Measurements from ENCODE around the gene TRPV6.

GRCh38 chr7:142917447-142917846 is 31.9 kb upstream of the TRPV6 start:
- TF ChIP-seq, protein P1, sequence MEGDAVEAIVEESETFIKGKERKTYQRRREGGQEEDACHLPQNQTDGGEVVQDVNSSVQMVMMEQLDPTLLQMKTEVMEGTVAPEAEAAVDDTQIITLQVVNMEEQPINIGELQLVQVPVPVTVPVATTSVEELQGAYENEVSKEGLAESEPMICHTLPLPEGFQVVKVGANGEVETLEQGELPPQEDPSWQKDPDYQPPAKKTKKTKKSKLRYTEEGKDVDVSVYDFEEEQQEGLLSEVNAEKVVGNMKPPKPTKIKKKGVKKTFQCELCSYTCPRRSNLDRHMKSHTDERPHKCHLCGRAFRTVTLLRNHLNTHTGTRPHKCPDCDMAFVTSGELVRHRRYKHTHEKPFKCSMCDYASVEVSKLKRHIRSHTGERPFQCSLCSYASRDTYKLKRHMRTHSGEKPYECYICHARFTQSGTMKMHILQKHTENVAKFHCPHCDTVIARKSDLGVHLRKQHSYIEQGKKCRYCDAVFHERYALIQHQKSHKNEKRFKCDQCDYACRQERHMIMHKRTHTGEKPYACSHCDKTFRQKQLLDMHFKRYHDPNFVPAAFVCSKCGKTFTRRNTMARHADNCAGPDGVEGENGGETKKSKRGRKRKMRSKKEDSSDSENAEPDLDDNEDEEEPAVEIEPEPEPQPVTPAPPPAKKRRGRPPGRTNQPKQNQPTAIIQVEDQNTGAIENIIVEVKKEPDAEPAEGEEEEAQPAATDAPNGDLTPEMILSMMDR (IDR thresholded peaks at IDR 0.05) = no peak
- TF ChIP-seq ZFX (IDR thresholded peaks at IDR 0.05; ENCODE audit: borderline replicate concordance) = no peak
